ENCODE measurements around the gene P3H3. TPM values are rescaled to one million over a fixed set of nuclear protein-coding genes. Genes with fewer than 3 reads are reported as not detected.

Gene P3H3
- total and polyA plus RNA-seq, 4 donors: 0.42 to 1.9 (median 1.6) TPM

DNA sequence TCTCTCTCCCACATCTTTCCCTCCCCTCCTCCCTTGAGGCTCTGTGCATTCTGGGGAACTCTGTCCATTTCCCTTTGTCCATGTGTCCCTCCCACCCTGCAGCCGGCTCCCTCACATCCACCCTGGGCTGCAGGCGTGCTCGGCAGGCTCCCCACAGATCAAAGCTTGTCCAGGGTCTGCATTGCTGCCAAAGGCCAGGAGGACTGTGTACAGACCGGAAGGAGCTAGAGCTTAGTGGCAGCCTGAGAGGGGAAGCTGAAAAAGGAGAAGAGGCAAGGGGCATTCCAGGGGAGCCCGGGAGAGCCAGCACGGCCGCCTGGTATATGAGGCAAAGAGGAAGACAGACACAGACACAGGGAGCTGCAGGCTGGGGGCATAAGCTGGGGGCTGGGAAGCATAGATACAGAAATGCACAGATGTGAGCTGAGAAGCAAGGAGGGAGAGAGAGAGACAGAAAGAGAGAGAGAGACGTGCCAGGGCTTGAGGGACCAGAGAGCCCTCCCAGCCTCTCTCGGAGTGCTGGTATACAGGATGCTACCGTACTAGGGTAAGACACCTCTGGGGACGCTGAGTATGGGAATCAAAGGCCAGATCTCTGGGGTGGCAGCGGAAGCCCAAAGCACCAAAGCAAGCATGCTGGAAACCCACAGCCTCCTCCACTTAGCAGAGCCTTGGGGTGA is 35.5 kb upstream of the P3H3 start:
- H3K4me3 ChIP-seq (ENCODE audit: low read depth in 1 of 3, low read length in 3 of 3): no peak overlapping the region
- H3K27me3 ChIP-seq (ENCODE audit: control insufficient read depth in 4 of 4, insufficient read depth in 4 of 4, low read length in 3 of 4): no peaks in the 10 kb centered on the region
- H3K4me1 ChIP-seq (ENCODE audit: control insufficient read depth in 4 of 4, insufficient read depth in 4 of 4, low read length in 3 of 4): peaks cover 0 to 15% (median 4%) of the 10 kb centered on the region in 4 donors
- H3K9ac ChIP-seq (ENCODE audit: low read depth in 1 of 2, low read length in 2 of 2): peak overlapping the region in 1 of 2 donors; percentile 51
- 57% methylated on average over 12 of the region's 12 CpGs for WGBS
- DNase-seq (ENCODE audit: low spot score): no peak
- H3K36me3 ChIP-seq (ENCODE audit: control insufficient read depth in 4 of 4, insufficient read depth in 3 of 4, low read depth in 1 of 4, low read length in 3 of 4): no peaks in the 10 kb centered on the region
- H3K9me3 ChIP-seq (ENCODE audit: control insufficient read depth in 4 of 4, low read length in 3 of 4): no peaks in the 10 kb centered on the region
- peak overlapping the region in 1 of 2 donors; percentile 29 for H3K27ac ChIP-seq (ENCODE audit: low read depth in 1 of 2, low read length in 2 of 2)
- TF ChIP-seq HNF4G (IDR thresholded peaks at IDR 0.05) (no peak), GABPA (IDR thresholded peaks at IDR 0.05 in 1 of 2, conservative IDR thresholded peaks at IDR 0.05 in 1 of 2) (no peak), FOXA2 (IDR thresholded peaks at IDR 0.05) (no peak), RAD21 (IDR thresholded peaks at IDR 0.05) (no peak), RXRA (IDR thresholded peaks at IDR 0.05) (no peak)
- TF ChIP-seq, protein P1, sequence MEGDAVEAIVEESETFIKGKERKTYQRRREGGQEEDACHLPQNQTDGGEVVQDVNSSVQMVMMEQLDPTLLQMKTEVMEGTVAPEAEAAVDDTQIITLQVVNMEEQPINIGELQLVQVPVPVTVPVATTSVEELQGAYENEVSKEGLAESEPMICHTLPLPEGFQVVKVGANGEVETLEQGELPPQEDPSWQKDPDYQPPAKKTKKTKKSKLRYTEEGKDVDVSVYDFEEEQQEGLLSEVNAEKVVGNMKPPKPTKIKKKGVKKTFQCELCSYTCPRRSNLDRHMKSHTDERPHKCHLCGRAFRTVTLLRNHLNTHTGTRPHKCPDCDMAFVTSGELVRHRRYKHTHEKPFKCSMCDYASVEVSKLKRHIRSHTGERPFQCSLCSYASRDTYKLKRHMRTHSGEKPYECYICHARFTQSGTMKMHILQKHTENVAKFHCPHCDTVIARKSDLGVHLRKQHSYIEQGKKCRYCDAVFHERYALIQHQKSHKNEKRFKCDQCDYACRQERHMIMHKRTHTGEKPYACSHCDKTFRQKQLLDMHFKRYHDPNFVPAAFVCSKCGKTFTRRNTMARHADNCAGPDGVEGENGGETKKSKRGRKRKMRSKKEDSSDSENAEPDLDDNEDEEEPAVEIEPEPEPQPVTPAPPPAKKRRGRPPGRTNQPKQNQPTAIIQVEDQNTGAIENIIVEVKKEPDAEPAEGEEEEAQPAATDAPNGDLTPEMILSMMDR (IDR thresholded peaks at IDR 0.05; ENCODE audit: low read depth, low read length, missing input control): no peak
- TF ChIP-seq, protein P2, sequence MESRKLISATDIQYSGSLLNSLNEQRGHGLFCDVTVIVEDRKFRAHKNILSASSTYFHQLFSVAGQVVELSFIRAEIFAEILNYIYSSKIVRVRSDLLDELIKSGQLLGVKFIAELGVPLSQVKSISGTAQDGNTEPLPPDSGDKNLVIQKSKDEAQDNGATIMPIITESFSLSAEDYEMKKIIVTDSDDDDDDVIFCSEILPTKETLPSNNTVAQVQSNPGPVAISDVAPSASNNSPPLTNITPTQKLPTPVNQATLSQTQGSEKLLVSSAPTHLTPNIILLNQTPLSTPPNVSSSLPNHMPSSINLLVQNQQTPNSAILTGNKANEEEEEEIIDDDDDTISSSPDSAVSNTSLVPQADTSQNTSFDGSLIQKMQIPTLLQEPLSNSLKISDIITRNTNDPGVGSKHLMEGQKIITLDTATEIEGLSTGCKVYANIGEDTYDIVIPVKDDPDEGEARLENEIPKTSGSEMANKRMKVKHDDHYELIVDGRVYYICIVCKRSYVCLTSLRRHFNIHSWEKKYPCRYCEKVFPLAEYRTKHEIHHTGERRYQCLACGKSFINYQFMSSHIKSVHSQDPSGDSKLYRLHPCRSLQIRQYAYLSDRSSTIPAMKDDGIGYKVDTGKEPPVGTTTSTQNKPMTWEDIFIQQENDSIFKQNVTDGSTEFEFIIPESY (IDR thresholded peaks at IDR 0.05): no peak

DNA sequence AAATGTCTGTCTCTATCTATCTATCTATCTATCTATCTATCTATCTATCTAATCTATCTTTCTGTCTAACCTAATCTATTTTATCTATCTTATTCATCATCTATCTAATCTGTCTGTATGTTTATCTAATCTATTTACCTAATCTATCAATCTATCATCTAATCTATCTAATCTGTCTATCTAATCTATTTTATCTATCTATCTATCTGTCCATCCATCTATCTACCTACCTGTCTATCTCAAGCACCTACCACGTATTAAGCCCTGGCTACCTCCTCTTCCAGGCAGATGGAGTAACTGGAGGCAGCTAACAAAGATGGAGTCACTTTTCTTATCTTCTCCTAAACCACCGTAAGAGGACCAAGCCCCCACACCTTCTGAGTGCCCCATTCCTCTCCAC is 33.1 kb upstream of the P3H3 start:
- Histone ChIP-seq H3K27ac (ENCODE audit: low read depth in 1 of 2, low read length in 2 of 2) (no peak overlapping the region), H3K9ac (ENCODE audit: low read depth in 1 of 2, low read length in 2 of 2) (no peak overlapping the region), H3K27me3 (ENCODE audit: control insufficient read depth in 4 of 4, insufficient read depth in 4 of 4, low read length in 3 of 4) (no peaks in the 10 kb centered on the region), H3K4me1 (ENCODE audit: control insufficient read depth in 4 of 4, insufficient read depth in 4 of 4, low read length in 3 of 4) (peaks cover 0 to 15% (median 4%) of the 10 kb centered on the region in 4 donors), H3K36me3 (ENCODE audit: control insufficient read depth in 4 of 4, insufficient read depth in 3 of 4, low read depth in 1 of 4, low read length in 3 of 4) (no peaks in the 10 kb centered on the region), H3K9me3 (ENCODE audit: control insufficient read depth in 4 of 4, low read length in 3 of 4) (no peaks in the 10 kb centered on the region), H3K4me3 (ENCODE audit: low read depth in 1 of 3, low read length in 3 of 3) (no peak overlapping the region)
- DNase-seq (ENCODE audit: low spot score): no peak
- TF ChIP-seq HNF4G (IDR thresholded peaks at IDR 0.05) (no peak), EGR1 (IDR thresholded peaks at IDR 0.05; ENCODE audit: low read depth in 2 of 2) (no peak), FOXA2 (IDR thresholded peaks at IDR 0.05) (no peak), YY1 (IDR thresholded peaks at IDR 0.05) (no peak), SP1 (IDR thresholded peaks at IDR 0.05) (no peak), GABPA (IDR thresholded peaks at IDR 0.05 in 1 of 2, conservative IDR thresholded peaks at IDR 0.05 in 1 of 2) (no peak), JUND (IDR thresholded peaks at IDR 0.05) (no peak), TAF1 (conservative IDR thresholded peaks at IDR 0.05) (no peak), NR2F2 (IDR thresholded peaks at IDR 0.05) (no peak), RAD21 (IDR thresholded peaks at IDR 0.05) (no peak), FOXA1 (IDR thresholded peaks at IDR 0.05) (no peak)
- TF ChIP-seq, protein P3, sequence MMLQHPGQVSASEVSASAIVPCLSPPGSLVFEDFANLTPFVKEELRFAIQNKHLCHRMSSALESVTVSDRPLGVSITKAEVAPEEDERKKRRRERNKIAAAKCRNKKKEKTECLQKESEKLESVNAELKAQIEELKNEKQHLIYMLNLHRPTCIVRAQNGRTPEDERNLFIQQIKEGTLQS (IDR thresholded peaks at IDR 0.05): no peak
- TF ChIP-seq, protein P4, sequence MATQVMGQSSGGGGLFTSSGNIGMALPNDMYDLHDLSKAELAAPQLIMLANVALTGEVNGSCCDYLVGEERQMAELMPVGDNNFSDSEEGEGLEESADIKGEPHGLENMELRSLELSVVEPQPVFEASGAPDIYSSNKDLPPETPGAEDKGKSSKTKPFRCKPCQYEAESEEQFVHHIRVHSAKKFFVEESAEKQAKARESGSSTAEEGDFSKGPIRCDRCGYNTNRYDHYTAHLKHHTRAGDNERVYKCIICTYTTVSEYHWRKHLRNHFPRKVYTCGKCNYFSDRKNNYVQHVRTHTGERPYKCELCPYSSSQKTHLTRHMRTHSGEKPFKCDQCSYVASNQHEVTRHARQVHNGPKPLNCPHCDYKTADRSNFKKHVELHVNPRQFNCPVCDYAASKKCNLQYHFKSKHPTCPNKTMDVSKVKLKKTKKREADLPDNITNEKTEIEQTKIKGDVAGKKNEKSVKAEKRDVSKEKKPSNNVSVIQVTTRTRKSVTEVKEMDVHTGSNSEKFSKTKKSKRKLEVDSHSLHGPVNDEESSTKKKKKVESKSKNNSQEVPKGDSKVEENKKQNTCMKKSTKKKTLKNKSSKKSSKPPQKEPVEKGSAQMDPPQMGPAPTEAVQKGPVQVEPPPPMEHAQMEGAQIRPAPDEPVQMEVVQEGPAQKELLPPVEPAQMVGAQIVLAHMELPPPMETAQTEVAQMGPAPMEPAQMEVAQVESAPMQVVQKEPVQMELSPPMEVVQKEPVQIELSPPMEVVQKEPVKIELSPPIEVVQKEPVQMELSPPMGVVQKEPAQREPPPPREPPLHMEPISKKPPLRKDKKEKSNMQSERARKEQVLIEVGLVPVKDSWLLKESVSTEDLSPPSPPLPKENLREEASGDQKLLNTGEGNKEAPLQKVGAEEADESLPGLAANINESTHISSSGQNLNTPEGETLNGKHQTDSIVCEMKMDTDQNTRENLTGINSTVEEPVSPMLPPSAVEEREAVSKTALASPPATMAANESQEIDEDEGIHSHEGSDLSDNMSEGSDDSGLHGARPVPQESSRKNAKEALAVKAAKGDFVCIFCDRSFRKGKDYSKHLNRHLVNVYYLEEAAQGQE (IDR thresholded peaks at IDR 0.05): no peak
- WGBS: 88% methylated on average over 2 of the region's 2 CpGs

Data from liver (tissue), 9 donors.